ENCODE measurements around the gene SAMD4A.

The SAMD4A gene

GRCh38 chr14:54547583-54547982, 19.3 kb upstream of the SAMD4A start:
- no peak for TF ChIP-seq ZBTB7A (IDR thresholded peaks at IDR 0.05; ENCODE audit: low read depth)
- TF ChIP-seq RAD21 (IDR thresholded peaks at IDR 0.05; ENCODE audit: low read depth), result no peak
- no peak for TF ChIP-seq USF1 (IDR thresholded peaks at IDR 0.05)
- no peak for TF ChIP-seq NFIC (IDR thresholded peaks at IDR 0.05)
- TF ChIP-seq TCF12 (IDR thresholded peaks at IDR 0.05; ENCODE audit: low read depth), result no peak
- TF ChIP-seq EGR1 (IDR thresholded peaks at IDR 0.05), result no peak
- TF ChIP-seq TEAD4 (IDR thresholded peaks at IDR 0.05), result no peak
- TF ChIP-seq REST (IDR thresholded peaks at IDR 0.05; ENCODE audit: low read depth), result no peak
- TF ChIP-seq TAF1 (IDR thresholded peaks at IDR 0.05; ENCODE audit: low read depth), result no peak
- TF ChIP-seq CEBPB (IDR thresholded peaks at IDR 0.05), result no peak
- TF ChIP-seq EP300 (IDR thresholded peaks at IDR 0.05; ENCODE audit: borderline replicate concordance), result no peak
- TF ChIP-seq YY1 (IDR thresholded peaks at IDR 0.05; ENCODE audit: low read depth), result no peak
- TF ChIP-seq, protein P1, sequence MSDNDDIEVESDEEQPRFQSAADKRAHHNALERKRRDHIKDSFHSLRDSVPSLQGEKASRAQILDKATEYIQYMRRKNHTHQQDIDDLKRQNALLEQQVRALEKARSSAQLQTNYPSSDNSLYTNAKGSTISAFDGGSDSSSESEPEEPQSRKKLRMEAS (IDR thresholded peaks at IDR 0.05), result no peak
- no peak for TF ChIP-seq CREB1 (IDR thresholded peaks at IDR 0.05; ENCODE audit: low read depth)
- no peak for TF ChIP-seq FOXM1 (IDR thresholded peaks at IDR 0.05; ENCODE audit: borderline replicate concordance, low read depth)

GRCh38 chr14:54548491-54548890, 18.4 kb upstream of the SAMD4A start:
- TF ChIP-seq RAD21 (IDR thresholded peaks at IDR 0.05; ENCODE audit: low read depth) (no peak), FOXM1 (IDR thresholded peaks at IDR 0.05; ENCODE audit: borderline replicate concordance, low read depth) (no peak), ZBTB7A (IDR thresholded peaks at IDR 0.05; ENCODE audit: low read depth) (no peak), USF1 (IDR thresholded peaks at IDR 0.05) (no peak), TAF1 (IDR thresholded peaks at IDR 0.05; ENCODE audit: low read depth) (no peak), CREB1 (IDR thresholded peaks at IDR 0.05; ENCODE audit: low read depth) (no peak)

DNA sequence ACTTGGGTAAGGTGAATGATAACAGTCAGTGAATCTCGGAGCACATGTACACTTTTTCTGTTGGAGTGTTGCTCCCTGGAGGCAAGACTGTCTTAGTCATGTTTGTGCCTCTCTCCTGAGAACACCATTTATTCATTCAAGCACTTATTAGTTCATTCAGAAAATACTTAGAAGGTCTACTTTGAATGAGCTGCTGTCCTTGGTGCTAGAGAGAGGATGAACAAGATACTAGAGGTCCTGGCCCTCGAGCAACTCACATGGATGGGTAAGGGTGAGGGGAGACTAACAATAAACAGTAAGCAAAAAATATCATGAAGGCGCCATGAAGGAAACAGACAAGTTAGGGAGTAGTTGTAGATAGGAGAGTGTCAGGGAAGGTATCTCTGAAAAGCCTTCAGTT, 17.1 kb upstream of the SAMD4A start:
- no peak for TF ChIP-seq EGR1 (IDR thresholded peaks at IDR 0.05)
- peak; percentile 86 for TF ChIP-seq REST (IDR thresholded peaks at IDR 0.05; ENCODE audit: low read depth)
- no peak for TF ChIP-seq FOXM1 (IDR thresholded peaks at IDR 0.05; ENCODE audit: borderline replicate concordance, low read depth)
- TF ChIP-seq TAF1 (IDR thresholded peaks at IDR 0.05; ENCODE audit: low read depth), result no peak
- no peak for TF ChIP-seq YY1 (IDR thresholded peaks at IDR 0.05; ENCODE audit: low read depth)

GRCh38 chr14:54550514-54550913, 16.4 kb upstream of the SAMD4A start:
- TF ChIP-seq TCF12 (IDR thresholded peaks at IDR 0.05; ENCODE audit: low read depth), result no peak
- TF ChIP-seq EP300 (IDR thresholded peaks at IDR 0.05; ENCODE audit: borderline replicate concordance), result no peak
- no peak for TF ChIP-seq TAF1 (IDR thresholded peaks at IDR 0.05; ENCODE audit: low read depth)
- TF ChIP-seq ZBTB7A (IDR thresholded peaks at IDR 0.05; ENCODE audit: low read depth), result no peak
- TF ChIP-seq USF1 (IDR thresholded peaks at IDR 0.05), result no peak
- TF ChIP-seq CREB1 (IDR thresholded peaks at IDR 0.05; ENCODE audit: low read depth), result no peak
- TF ChIP-seq NFIC (IDR thresholded peaks at IDR 0.05), result no peak
- no peak for TF ChIP-seq RAD21 (IDR thresholded peaks at IDR 0.05; ENCODE audit: low read depth)
- TF ChIP-seq EGR1 (IDR thresholded peaks at IDR 0.05), result no peak
- no peak for TF ChIP-seq TEAD4 (IDR thresholded peaks at IDR 0.05)
- TF ChIP-seq REST (IDR thresholded peaks at IDR 0.05; ENCODE audit: low read depth), result no peak

- TF ChIP-seq USF1 (IDR thresholded peaks at IDR 0.05), result no peak
- TF ChIP-seq RAD21 (IDR thresholded peaks at IDR 0.05; ENCODE audit: low read depth), result no peak
- no peak for TF ChIP-seq REST (IDR thresholded peaks at IDR 0.05; ENCODE audit: low read depth)
Observed at GRCh38 chr14:54554401-54554800, 12.5 kb upstream of the SAMD4A start.

Data from Ishikawa (cell line).